Pancreas (tissue), 10 donors: Measurements from ENCODE around the gene PROCA1. TPM values are rescaled to one million over a fixed set of nuclear protein-coding genes. Genes with fewer than 3 reads are reported as not detected.
"Not testable (repeated sequence)": the region's sequence is repeated elsewhere in the genome, so short reads cannot be mapped to it uniquely, and the experiment has no call there.

Experiments
- ATAC-seq, 4 donors: fragments of 200-7000 bp; cut with Tn5 transposase; one replicate each; pipeline versions ENCODE4 v1.8.0 to v1.9.1; 2020; ENCODE audit warnings: mild to moderate bottlenecking in 4 of 4, moderate library complexity in 4 of 4
- DNase-seq, 6 donors: peaks; one replicate each; pipeline ENCODE4 v3.0.0-alpha.2; 2020
- FAIRE-seq: peaks from 2 replicates; lab custom pipeline; 2012; peaks lifted over from hg19 to GRCh38; lab: Jason Lieb, UNC
- H3K27ac ChIP-seq, 4 donors: fragments of 200-600 bp; sonication (generic); 1 replicate in 3 of 4; 2 replicates in 1 of 4; pipeline versions ENCODE4 v1.5.0 to v1.8.0; 2020
- H3K27me3 ChIP-seq, 4 donors: fragments of 200-600 bp; one replicate each; pipeline ENCODE4 v1.8.0; 2021
- H3K36me3 ChIP-seq, 3 donors: fragments of 200-600 bp; sonication (generic) in 1 of 3; one replicate each; pipeline versions ENCODE4 v1.5.0 to v1.8.0; 2020 to 2021
- H3K4me1 ChIP-seq, 3 donors: fragments of 200-600 bp; one replicate each; pipeline ENCODE4 v1.8.0; 2021
- H3K4me3 ChIP-seq, 4 donors: fragments of 200-600 bp; sonication (generic) in 2 of 4; one replicate each; pipeline versions ENCODE4 v1.5.0 to v1.8.0; 2020 to 2021
- H3K9me3 ChIP-seq, 4 donors: fragments of 200-600 bp; one replicate each; pipeline ENCODE4 v1.8.0; 2021
- WGBS, 2 donors: extraction: QIAGEN DNeasy Blood & Tissue Kit; methylation state at CpG; one replicate each; pipeline ENCODE4 v1.1.7; 2013; 5-methylcytosine and 5-hydroxymethylcytosine counted together
- intact Hi-C, 3 donors: fragments of 100-400 bp; cut with DNase I; formaldehyde crosslinking; loops; one replicate each; pipeline versions ENCODE4 v1.11.1 to v1.14.2; 2022
- polyA plus RNA-seq, 2 donors: library from polyadenylated mRNA; stranded (reverse); fragments of 200-250 nt; gene quantifications; one replicate each; pipeline ENCODE4 v1.2.3, GENCODE V29; 2013
- total RNA-seq, 6 donors: library from RNA; stranded (reverse); fragmentation: NEBNext Ultra II Directional in 4 of 6; extraction: Animal tissue kit (Norgen Biotek cat#: 25700) in 4 of 6; gene quantifications; one replicate each; pipeline versions ENCODE4 v1.2.1 to v1.2.4, GENCODE V29; 2021 to 2023
- TF ChIP-seq, protein P1 (sequence below), 4 donors: fragments of 200-600 bp; sonication (generic) in 3 of 4; IDR thresholded peaks; one replicate each; pipeline versions ENCODE4 v1.5.0 to v1.8.0; 2021; ENCODE audit warnings: antibody characterized with exemption in 4 of 4
- donor health status: healthy with polysubstance abuse.
- donor health status: DM: no; HTN: no; CAD: no; lungs with moderate emphysema.
- donor health status: DM: no; HTN: no; CAD: no.
- donor health status: control.
- donor health status: control.
- donor health status: Bipolar disorder and iron deficiency.
- donor health status: DM: yes; HTN: yes; CAD: no.
- donor health status: DM: no; HTN: no; CAD: no.
- donor health status: DM: no; HTN: no; CAD: no.
- donor health status: DM: yes; HTN: yes; CAD: no.

The PROCA1 gene
- total and polyA plus RNA-seq, 8 donors: 0.19 to 3.1 (median 0.43) TPM

DNA sequence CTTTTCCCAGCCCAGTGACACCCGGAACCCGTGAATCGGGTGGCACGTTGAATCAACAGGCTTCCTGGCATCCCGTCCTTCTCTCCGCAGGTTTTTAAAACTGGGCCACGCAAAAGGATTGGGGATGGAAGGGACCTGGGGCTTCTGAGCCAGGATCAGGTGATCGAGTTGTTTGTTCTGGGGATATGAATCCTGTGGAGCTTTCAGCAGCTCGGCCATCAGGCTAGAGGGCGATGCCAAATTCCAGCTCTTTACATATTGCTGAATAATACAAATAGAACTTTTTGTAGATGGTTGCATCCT lies 49.2 kb downstream of the PROCA1 start:
- Histone ChIP-seq H3K27ac (peak overlapping the region; percentile 92 to 94 (median 93)), H3K4me1 (peaks cover 12 to 24% (median 17%) of the 10 kb centered on the region in 3 donors), H3K4me3 (peak overlapping the region; percentile 67 to 83 (median 69)), H3K27me3 (no peaks in the 10 kb centered on the region), H3K36me3 (peaks cover 0 to 3% (median 0%) of the 10 kb centered on the region in 3 donors), H3K9me3 (no peaks in the 10 kb centered on the region)
- TF ChIP-seq, protein P1, sequence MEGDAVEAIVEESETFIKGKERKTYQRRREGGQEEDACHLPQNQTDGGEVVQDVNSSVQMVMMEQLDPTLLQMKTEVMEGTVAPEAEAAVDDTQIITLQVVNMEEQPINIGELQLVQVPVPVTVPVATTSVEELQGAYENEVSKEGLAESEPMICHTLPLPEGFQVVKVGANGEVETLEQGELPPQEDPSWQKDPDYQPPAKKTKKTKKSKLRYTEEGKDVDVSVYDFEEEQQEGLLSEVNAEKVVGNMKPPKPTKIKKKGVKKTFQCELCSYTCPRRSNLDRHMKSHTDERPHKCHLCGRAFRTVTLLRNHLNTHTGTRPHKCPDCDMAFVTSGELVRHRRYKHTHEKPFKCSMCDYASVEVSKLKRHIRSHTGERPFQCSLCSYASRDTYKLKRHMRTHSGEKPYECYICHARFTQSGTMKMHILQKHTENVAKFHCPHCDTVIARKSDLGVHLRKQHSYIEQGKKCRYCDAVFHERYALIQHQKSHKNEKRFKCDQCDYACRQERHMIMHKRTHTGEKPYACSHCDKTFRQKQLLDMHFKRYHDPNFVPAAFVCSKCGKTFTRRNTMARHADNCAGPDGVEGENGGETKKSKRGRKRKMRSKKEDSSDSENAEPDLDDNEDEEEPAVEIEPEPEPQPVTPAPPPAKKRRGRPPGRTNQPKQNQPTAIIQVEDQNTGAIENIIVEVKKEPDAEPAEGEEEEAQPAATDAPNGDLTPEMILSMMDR (IDR thresholded peaks at IDR 0.05): no peak
- intact Hi-C loops: loop anchor here in 1 of 3 donors (10.0 kb wide), 1 partner anchor 252 kb away; no protein-coding TSS in a partner anchor
- ATAC-seq (no peak), DNase-seq (no peak), FAIRE-seq (no peak)
- WGBS, 2 donors: 0 to 1% methylated on average over 10 of the region's 10 CpGs

DNA sequence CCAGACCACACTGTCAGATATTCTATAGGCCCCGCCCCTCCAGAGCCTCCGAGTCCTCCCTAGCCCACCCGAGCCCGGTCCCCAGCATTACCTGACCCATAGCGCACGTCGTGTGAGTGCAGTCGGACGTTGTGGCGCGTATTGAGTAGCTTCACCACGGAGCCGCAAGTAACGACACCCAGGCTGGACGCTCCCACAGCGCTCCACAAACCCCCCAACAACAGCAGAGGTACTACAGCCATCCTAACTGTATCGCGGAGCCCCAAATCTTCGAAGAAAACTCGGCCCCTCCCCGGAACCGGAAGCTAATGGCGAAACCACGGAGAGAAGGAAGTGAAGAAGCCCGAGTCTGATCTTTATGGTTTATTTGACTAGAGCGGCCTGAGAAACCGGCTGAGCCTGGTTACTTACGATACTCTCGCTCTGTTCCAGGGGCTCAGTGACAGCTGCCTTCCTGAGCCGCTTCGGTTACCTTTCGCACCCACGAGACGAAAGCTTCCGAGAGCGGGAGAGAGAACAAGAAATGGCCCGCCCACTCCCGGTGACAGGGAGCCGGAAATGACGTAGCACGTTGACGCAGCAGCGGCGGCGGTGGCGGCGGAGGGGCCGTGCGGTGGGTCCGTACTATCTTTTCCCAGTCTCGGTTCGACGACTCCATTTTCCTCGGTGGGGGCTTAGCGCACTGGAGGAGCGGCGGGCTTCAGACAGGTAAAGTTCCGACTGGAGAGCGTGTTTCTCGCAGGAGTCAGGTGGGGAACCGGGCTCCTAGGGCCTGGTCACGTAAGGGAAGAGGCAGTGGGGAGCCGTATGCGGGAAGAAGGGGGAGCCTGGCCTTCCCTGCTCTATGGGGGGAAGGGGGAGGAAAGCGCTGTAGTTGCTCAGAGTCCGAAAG lies 49.8 kb downstream of the PROCA1 start, which contains the start of the genes SDF2 and SUPT6H:
TSS of gene SDF2 (minus strand) at position 272 of the 892 bp plus-strand sequence. CDS start at position 242, 30 bp downstream.
TSS of gene SUPT6H (plus strand) at position 571 of the 892 bp plus-strand sequence. CDS start 11,197 bp downstream, outside the sequence.
- intact Hi-C loops: loop anchor here in 1 of 3 donors (10.0 kb wide), 1 partner anchor 253 kb away; no protein-coding TSS in a partner anchor
- peak; percentile 84 to 92 (median 88) for DNase-seq
- 0% methylated on average over 66 of the region's 66 CpGs for WGBS, 2 donors
- no peak for FAIRE-seq
- peak within 1 kb of the TSS; percentile 92 to 94 (median 93) for H3K27ac ChIP-seq
- ATAC-seq: peak; percentile 94 to 98 (median 97)
- peaks cover 12 to 24% (median 17%) of the 10 kb centered on the region in 3 donors for H3K4me1 ChIP-seq
- H3K36me3 ChIP-seq: peaks cover 0 to 3% (median 0%) of the 10 kb centered on the region in 3 donors
- no peaks in the 10 kb centered on the region for H3K27me3 ChIP-seq
- H3K9me3 ChIP-seq: no peaks in the 10 kb centered on the region
- H3K4me3 ChIP-seq: peak within 1 kb of the TSS; percentile 67 to 83 (median 69)
- TF ChIP-seq, protein P1 (IDR thresholded peaks at IDR 0.05): no peak

- peak in 2 of 6 donors; percentile 28 to 66 for DNase-seq
- peaks cover 12 to 23% (median 17%) of the 10 kb centered on the region in 3 donors for H3K4me1 ChIP-seq
- intact Hi-C loops, ATAC-seq, H3K27me3 ChIP-seq, FAIRE-seq, H3K4me3 ChIP-seq, H3K36me3 ChIP-seq, H3K27ac ChIP-seq, H3K9me3 ChIP-seq: not testable (repeated sequence)
- 97 to 99% methylated on average over 22 to 23 of the region's 23 CpGs for WGBS, 2 donors
Observed at GRCh38 chr17:28659497-28659881, 52.2 kb downstream of the PROCA1 start.

DNA sequence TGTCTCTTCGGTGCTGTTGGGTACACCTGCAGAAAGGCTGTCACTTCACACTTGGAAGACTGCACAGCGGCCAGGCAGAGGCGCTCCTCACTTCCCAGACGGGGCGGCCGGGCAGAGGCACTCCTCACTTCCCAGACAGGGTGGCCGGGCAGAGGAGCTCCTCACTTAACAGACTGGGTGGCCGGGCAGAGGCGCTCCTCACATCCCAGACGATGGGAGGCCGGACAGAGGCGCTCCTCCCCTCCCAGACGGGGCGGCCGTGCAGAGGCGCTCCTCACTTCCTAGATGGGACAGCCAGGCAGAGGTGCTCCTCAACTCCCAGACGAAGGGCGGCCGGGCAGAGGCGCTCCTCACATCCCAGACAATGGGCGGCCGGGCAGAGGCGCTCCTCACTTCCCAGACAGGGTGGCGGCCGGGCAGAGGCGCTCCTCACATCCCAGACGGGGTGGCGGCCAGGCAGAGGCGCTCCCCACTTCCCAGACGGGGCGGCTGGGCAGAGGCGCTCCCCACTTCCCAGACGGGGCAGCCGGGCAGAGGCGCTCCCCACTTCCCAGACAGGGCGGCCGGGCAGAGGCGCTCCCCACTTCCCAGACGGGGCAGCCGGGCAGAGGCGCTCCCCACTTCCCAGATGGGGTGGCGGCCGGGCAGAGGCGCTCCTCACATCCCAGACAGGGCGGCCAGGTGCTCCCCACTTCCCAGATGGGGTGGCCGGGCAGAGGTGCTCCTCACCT lies 52.8 kb downstream of the PROCA1 start:
- H3K4me3 ChIP-seq, H3K27me3 ChIP-seq, H3K27ac ChIP-seq, FAIRE-seq, H3K36me3 ChIP-seq, ATAC-seq, H3K9me3 ChIP-seq, intact Hi-C loops: not testable (repeated sequence)
- 97 to 99% methylated on average over 39 to 46 of the region's 46 CpGs for WGBS, 2 donors
- DNase-seq: peak in 1 of 6 donors; percentile 62
- H3K4me1 ChIP-seq: peaks cover 10 to 17% (median 17%) of the 10 kb centered on the region in 3 donors

DNA sequence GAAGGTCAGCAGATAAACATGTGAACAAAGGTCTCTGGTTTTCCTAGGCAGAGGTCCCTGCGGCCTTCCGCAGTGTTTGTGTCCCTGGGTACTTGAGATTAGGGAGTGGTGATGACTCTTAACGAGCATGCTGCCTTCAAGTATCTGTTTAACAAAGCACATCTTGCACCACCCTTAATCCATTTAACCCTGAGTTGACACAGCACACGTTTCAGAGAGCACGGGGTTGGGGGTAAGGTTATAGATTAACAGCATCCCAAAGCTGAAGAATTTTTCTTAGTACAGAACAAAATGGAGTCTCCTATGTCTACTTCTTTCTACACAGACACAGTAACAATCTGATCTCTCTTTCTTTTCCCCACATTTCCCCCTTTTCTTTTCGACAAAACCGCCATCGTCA lies 53.3 kb downstream of the PROCA1 start:
- H3K36me3 ChIP-seq, H3K27me3 ChIP-seq, H3K9me3 ChIP-seq, H3K27ac ChIP-seq, H3K4me3 ChIP-seq, DNase-seq, ATAC-seq, FAIRE-seq, intact Hi-C loops: not testable (repeated sequence)
- peaks cover 4 to 14% (median 11%) of the 10 kb centered on the region in 3 donors for H3K4me1 ChIP-seq
- 84 to 88% methylated on average over 5 of the region's 8 CpGs for WGBS, 2 donors

DNA sequence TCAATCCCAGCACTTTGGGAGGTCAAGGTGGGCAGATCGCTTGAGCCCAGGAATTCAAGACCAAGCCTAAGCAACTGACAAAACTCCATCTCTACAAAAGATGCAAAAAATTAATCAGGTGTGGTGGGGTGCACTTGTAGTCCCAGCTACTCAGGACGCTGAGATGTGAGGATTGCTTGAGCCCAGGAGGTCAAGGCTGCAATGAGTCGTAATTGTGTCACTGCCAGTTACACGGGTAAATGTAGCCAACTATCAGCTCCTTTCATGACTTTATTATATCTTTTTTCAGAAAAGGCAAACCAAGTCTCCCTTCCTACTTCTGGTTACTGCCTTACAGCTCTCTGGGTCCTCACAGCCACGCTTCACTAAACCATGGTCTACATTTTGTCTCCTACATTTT lies 53.9 kb downstream of the PROCA1 start:
- Histone ChIP-seq H3K4me1 (peaks cover 0 to 9% (median 6%) of the 10 kb centered on the region in 3 donors), H3K4me3 (no peak overlapping the region), H3K27me3 (no peaks in the 10 kb centered on the region), H3K36me3 (peaks cover 0 to 3% (median 0%) of the 10 kb centered on the region in 3 donors), H3K27ac (no peak overlapping the region), H3K9me3 (no peaks in the 10 kb centered on the region)
- no peak for DNase-seq
- no peak for FAIRE-seq
- TF ChIP-seq, protein P1 (IDR thresholded peaks at IDR 0.05): no peak
- intact Hi-C loops: no loop called here
- 86 to 87% methylated on average over 5 of the region's 5 CpGs for WGBS, 2 donors
- ATAC-seq: no peak
